Loucy (cell line): ENCODE measurements around the gene RESF1.

Source experiments
- CTCF ChIP-seq: fragments of 200-600 bp; sonication (generic); conservative IDR thresholded peaks from 2 replicates; pipeline ENCODE4 v1.5.1; 2014; ENCODE audit warnings: mild to moderate bottlenecking, antibody characterized with exemption, low read length
- EZH2phosphoT487 ChIP-seq: fragments of 200-600 bp; IDR thresholded peaks from 2 replicates; pipeline ENCODE4 v1.6.1; 2018; ENCODE audit warnings: antibody characterized with exemption, mild to moderate bottlenecking, moderate library complexity, borderline replicate concordance

GRCh38 chr12:31985832-31986231 is 26.6 kb downstream of the RESF1 start:
- TF ChIP-seq CTCF (no peak), EZH2phosphoT487 (no peak)
